H9 (cell line): ENCODE data around the gene BAG5. TPM values are rescaled to one million over a fixed set of nuclear protein-coding genes. Genes with fewer than 3 reads are reported as not detected.
A peak's percentile ranks its signal among the peaks of the same experiment; 100 is the strongest.

ENCODE experiments used
- DNase-seq: peaks from one replicate; pipeline ENCODE4 v3.0.0-alpha.2; 2017
- H2AFZ ChIP-seq: one replicate; pipeline ENCODE4 v1.6.1; 2013; ENCODE audit warnings: mild to moderate bottlenecking, low read length, control low read depth, moderate library complexity
- H2AK5ac ChIP-seq: 2 replicates; pipeline ENCODE4 v1.6.1; 2013; ENCODE audit warnings: low read length, control low read depth, mixed read lengths; ENCODE audit not compliant: insufficient read length
- H2BK120ac ChIP-seq: one replicate; pipeline ENCODE4 v1.6.1; 2013; ENCODE audit warnings: low read depth, mild to moderate bottlenecking, low read length, control low read depth, inconsistent platforms; ENCODE audit not compliant: poor library complexity, severe bottlenecking
- H2BK12ac ChIP-seq: 2 replicates; pipeline ENCODE4 v1.6.1; 2013; ENCODE audit warnings: low read length, control low read depth, mixed read lengths, low read depth; ENCODE audit not compliant: insufficient read length
- H2BK15ac ChIP-seq: 2 replicates; pipeline ENCODE4 v1.6.1; 2013; ENCODE audit warnings: low read depth, low read length, control low read depth
- H2BK20ac ChIP-seq: one replicate; pipeline ENCODE4 v1.6.1; 2013; ENCODE audit warnings: low read depth, mild to moderate bottlenecking, low read length, control low read depth, inconsistent platforms; ENCODE audit not compliant: poor library complexity, severe bottlenecking
- H2BK5ac ChIP-seq: 2 replicates; pipeline ENCODE4 v1.6.1; 2013; ENCODE audit warnings: low read length, control low read depth, mixed read lengths; ENCODE audit not compliant: insufficient read length
- H3K14ac ChIP-seq: 2 replicates; pipeline ENCODE4 v1.6.1; 2013; ENCODE audit warnings: low read length, control low read depth; ENCODE audit not compliant: insufficient read depth
- H3K18ac ChIP-seq: 2 replicates; pipeline ENCODE4 v1.6.1; 2013; ENCODE audit warnings: low read depth, mild to moderate bottlenecking, mixed read lengths, low read length, control low read depth; ENCODE audit not compliant: insufficient read length
- H3K23ac ChIP-seq: 2 replicates; pipeline ENCODE4 v1.6.1; 2013; ENCODE audit warnings: low read length, control low read depth, mixed read lengths, low read depth; ENCODE audit not compliant: insufficient read length
- H3K23me2 ChIP-seq: 2 replicates; pipeline ENCODE4 v1.6.1; 2013; ENCODE audit warnings: low read depth, mild to moderate bottlenecking, mixed read lengths, low read length, control low read depth; ENCODE audit not compliant: insufficient read length, poor library complexity, severe bottlenecking
- H3K27ac ChIP-seq: 2 replicates; pipeline ENCODE4 v1.5.1; 2013; ENCODE audit warnings: low read length, control low read depth, mixed read lengths, low read depth; ENCODE audit not compliant: insufficient read length
- H3K27me3 ChIP-seq: 2 replicates; pipeline ENCODE4 v1.6.1; 2013; ENCODE audit warnings: low read length, control low read depth, inconsistent platforms; ENCODE audit not compliant: insufficient read depth
- H3K4ac ChIP-seq: 2 replicates; pipeline ENCODE4 v1.6.1; 2013; ENCODE audit warnings: low read depth, mild to moderate bottlenecking, control low read depth, inconsistent platforms, low read length, moderate library complexity
- H3K4me1 ChIP-seq: 2 replicates; pipeline ENCODE4 v1.6.1; 2013; ENCODE audit warnings: low read length, control low read depth, inconsistent platforms; ENCODE audit not compliant: insufficient read depth
- H3K4me2 ChIP-seq: 2 replicates; pipeline ENCODE4 v1.6.1; 2013; ENCODE audit warnings: low read length, control low read depth, mixed read lengths; ENCODE audit not compliant: insufficient read length, insufficient read depth
- H3K56ac ChIP-seq: 2 replicates; pipeline ENCODE4 v1.6.1; 2013; ENCODE audit warnings: low read depth, mild to moderate bottlenecking, mixed read lengths, low read length, control low read depth; ENCODE audit not compliant: insufficient read length
- H3K79me1 ChIP-seq: 2 replicates; pipeline ENCODE4 v1.6.1; 2013; ENCODE audit warnings: low read depth, mild to moderate bottlenecking, moderate library complexity, low read length, control low read depth, inconsistent platforms; ENCODE audit not compliant: insufficient read depth, poor library complexity, severe bottlenecking
- H3K79me2 ChIP-seq: 2 replicates; pipeline ENCODE4 v1.6.1; 2013; ENCODE audit warnings: low read length, control low read depth, inconsistent platforms; ENCODE audit not compliant: insufficient read depth
- H3K9ac ChIP-seq: 2 replicates; pipeline ENCODE4 v1.6.1; 2013; ENCODE audit warnings: low read length, control low read depth, mixed read lengths; ENCODE audit not compliant: insufficient read length; ENCODE audit errors: extremely low read depth
- H3K9me3 ChIP-seq: one replicate; pipeline ENCODE4 v1.6.1; 2013; ENCODE audit warnings: low read depth, low read length, inconsistent platforms; ENCODE audit not compliant: control insufficient read depth
- H3T11ph ChIP-seq: one replicate; pipeline ENCODE4 v1.6.1; 2013; ENCODE audit warnings: mild to moderate bottlenecking, low read length, control low read depth, inconsistent platforms
- H4K20me1 ChIP-seq: one replicate; pipeline ENCODE4 v1.6.1; 2013; ENCODE audit not compliant: control insufficient read depth, insufficient read length, insufficient read depth
- H4K5ac ChIP-seq: 2 replicates; pipeline ENCODE4 v1.6.1; 2013; ENCODE audit warnings: low read depth, mild to moderate bottlenecking, mixed read lengths, low read length, control low read depth; ENCODE audit not compliant: insufficient read length
- H4K8ac ChIP-seq: replicated peaks from 2 replicates; pipeline ENCODE4 v1.6.1; 2013; ENCODE audit warnings: low read length, control low read depth, mixed read lengths, low read depth; ENCODE audit not compliant: insufficient read length
- H4K91ac ChIP-seq: 2 replicates; pipeline ENCODE4 v1.6.1; 2013; ENCODE audit warnings: low read depth, mild to moderate bottlenecking, moderate library complexity, mixed read lengths, low read length, control low read depth; ENCODE audit not compliant: insufficient read length
- H3K27ac Mint-ChIP-seq, 3 experiments: 2 replicates in 2 of 3; 3 replicates in 1 of 3; pipeline ENCODE4 v1.8.0; 2020 to 2021; ENCODE audit warnings: mixed read lengths in 3 of 3, mild to moderate bottlenecking in 1 of 3, moderate library complexity in 1 of 3
- H3K27me3 Mint-ChIP-seq: 2 replicates; pipeline ENCODE4 v1.8.0; 2021; ENCODE audit warnings: low read depth, mild to moderate bottlenecking, moderate library complexity, mixed read lengths
- H3K36me3 Mint-ChIP-seq, 3 experiments: 2 replicates in 2 of 3; 3 replicates in 1 of 3; pipeline ENCODE4 v1.8.0; 2020 to 2021; ENCODE audit warnings: low read depth in 3 of 3, mixed read lengths in 3 of 3; ENCODE audit not compliant: insufficient read depth in 1 of 3
- H3K4me1 Mint-ChIP-seq, 2 experiments: 2 replicates each; pipeline ENCODE4 v1.8.0; 2020; ENCODE audit warnings: mixed read lengths in 2 of 2
- H3K4me3 Mint-ChIP-seq, 2 experiments: 2 replicates in 1 of 2; 3 replicates in 1 of 2; pipeline ENCODE4 v1.8.0; 2020 to 2021; ENCODE audit warnings: mild to moderate bottlenecking in 2 of 2, mixed read lengths in 2 of 2, moderate library complexity in 1 of 2
- H3K9me3 Mint-ChIP-seq, 2 experiments: 2 replicates in 1 of 2; 3 replicates in 1 of 2; pipeline ENCODE4 v1.8.0; 2020; ENCODE audit warnings: mild to moderate bottlenecking in 2 of 2, mixed read lengths in 2 of 2, moderate library complexity in 1 of 2
- CTCF ChIP-seq: fragments of 200-600 bp; sonication (generic); conservative IDR thresholded peaks from 3 replicates; pipeline ENCODE4 v1.8.0; 2021; ENCODE audit warnings: antibody characterized with exemption, mild to moderate bottlenecking
- WGBS: extraction: QIAGEN DNeasy Blood & Tissue Kit; methylation state at CpG from one replicate; pipeline ENCODE4 v1.1.7; 2013; ENCODE audit warnings: missing lambda C conversion rate, low lambda C conversion rate, mixed read lengths; ENCODE audit not compliant: insufficient read length; ENCODE audit errors: extremely low coverage; 5-methylcytosine and 5-hydroxymethylcytosine counted together
- total RNA-seq: library from RNA; stranded (reverse); gene quantifications from 2 replicates; pipeline ENCODE4 v1.2.1, GENCODE V29; 2021

The BAG5 gene
- total RNA-seq, 1 experiment from 2014 or later, result 38.0 TPM

- H2BK5ac ChIP-seq, result no peak overlapping the region
- no peaks in the 10 kb centered on the region; the same call in 1 of the 2 replicates for H3K27me3 Mint-ChIP-seq
- no peaks in the 10 kb centered on the region for H3K9me3 Mint-ChIP-seq
- no peak overlapping the region for H3K4me2 ChIP-seq
- H3T11ph ChIP-seq, result no peak overlapping the region
- H3K4me3 Mint-ChIP-seq, result no peak overlapping the region
- H3K27ac ChIP-seq, result no peak overlapping the region
- H3K23ac ChIP-seq, result no peak overlapping the region
- TF ChIP-seq CTCF, result no peak
- no CpG with 5 or more reads among the region's 11 CpGs for WGBS
- H3K23me2 ChIP-seq, result peaks cover under 1% of the 10 kb centered on the region
- peaks cover 10 to 15% of the 10 kb centered on the region in 2 experiments for H3K4me1 Mint-ChIP-seq
- H2AFZ ChIP-seq, result no peak overlapping the region
- H2BK12ac ChIP-seq, result no peak overlapping the region
- no peak for DNase-seq
- H2AK5ac ChIP-seq, result no peak overlapping the region
- H4K20me1 ChIP-seq, result no peaks in the 10 kb centered on the region
- H3K9me3 ChIP-seq, result no peaks in the 10 kb centered on the region
- no peak overlapping the region for H2BK15ac ChIP-seq
- no peaks in the 10 kb centered on the region; the same call in 1 of the 2 replicates for H3K4me1 ChIP-seq
- H4K91ac ChIP-seq, result no peak overlapping the region
- no peak overlapping the region for H3K4ac ChIP-seq
- H3K18ac ChIP-seq, result no peak overlapping the region
- H3K27me3 ChIP-seq, result no peaks in the 10 kb centered on the region
- H2BK120ac ChIP-seq, result no peak overlapping the region
- peak overlapping the region in 1 of 3 experiments; percentile 92; a peak in 1 of 7 replicates for H3K27ac Mint-ChIP-seq
- no peaks in the 10 kb centered on the region for H3K79me1 ChIP-seq
- H3K9ac ChIP-seq, result no peak overlapping the region
- H2BK20ac ChIP-seq, result no peak overlapping the region
- no peaks in the 10 kb centered on the region for H3K36me3 Mint-ChIP-seq
- H3K14ac ChIP-seq, result no peak overlapping the region
- H3K56ac ChIP-seq, result no peak overlapping the region
- no peaks in the 10 kb centered on the region for H3K79me2 ChIP-seq
- no peak overlapping the region for H4K8ac ChIP-seq
- H4K5ac ChIP-seq, result no peak overlapping the region
Measured at GRCh38 chr14:103547455-103547940, 15.0 kb downstream of the BAG5 start.
